Stimulated activated CD4-positive, alpha-beta T cell treated with anti-CD3 and anti-CD28 coated beads, Interleukin-4, amount 100 ng/mL, for 4 hours (primary cell): ENCODE measurements around the gene BTG1.

Experiments used
- DNase-seq, 2 experiments: peaks; one replicate each; pipeline ENCODE4 v3.0.0-alpha.2; 2020

Gene BTG1, protein sequence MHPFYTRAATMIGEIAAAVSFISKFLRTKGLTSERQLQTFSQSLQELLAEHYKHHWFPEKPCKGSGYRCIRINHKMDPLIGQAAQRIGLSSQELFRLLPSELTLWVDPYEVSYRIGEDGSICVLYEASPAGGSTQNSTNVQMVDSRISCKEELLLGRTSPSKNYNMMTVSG

DNA sequence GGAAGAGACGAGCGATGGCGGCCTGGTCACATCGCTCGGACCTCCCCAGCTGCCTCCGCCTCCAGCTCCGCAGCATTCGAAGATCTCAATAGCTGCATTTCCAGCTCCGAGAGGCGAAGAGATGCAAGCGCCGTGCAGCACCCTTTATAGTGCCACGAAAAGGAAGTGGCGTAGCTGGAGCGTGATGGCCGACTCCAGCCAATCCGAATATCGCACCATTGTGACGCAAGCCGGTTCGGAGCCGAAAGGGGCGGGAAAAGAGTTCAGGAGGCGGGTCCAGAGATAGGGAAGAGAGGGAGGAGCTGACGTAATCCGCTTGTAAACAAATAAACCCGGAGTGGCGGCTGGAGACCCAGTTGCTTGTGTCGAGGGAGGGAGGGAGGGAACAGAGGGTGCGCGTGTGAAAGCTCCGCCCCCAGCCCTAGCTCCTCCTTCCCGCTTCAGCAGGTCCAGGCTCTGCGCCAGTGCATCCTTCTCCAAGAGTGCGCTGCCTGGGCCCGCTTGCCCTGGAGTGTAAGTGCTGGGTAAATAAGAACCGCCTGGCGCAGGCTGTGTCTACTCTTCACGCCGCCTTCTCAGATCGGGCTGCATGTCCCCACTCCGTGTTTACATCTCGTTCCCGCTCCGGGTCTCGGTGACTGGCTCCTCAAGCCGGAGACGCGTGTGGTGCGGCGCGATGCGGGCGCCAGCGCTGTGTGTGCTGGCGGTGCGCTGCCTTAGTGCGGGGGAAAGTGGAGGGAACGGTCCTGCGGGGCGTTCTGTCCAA lies at the start of gene BTG1:
BTG1 (minus strand) TSS at position 116 of the 766 bp plus-strand sequence. CDS start 311 bp downstream, outside the sequence.
- peak; percentile 92 to 99 for DNase-seq

DNA sequence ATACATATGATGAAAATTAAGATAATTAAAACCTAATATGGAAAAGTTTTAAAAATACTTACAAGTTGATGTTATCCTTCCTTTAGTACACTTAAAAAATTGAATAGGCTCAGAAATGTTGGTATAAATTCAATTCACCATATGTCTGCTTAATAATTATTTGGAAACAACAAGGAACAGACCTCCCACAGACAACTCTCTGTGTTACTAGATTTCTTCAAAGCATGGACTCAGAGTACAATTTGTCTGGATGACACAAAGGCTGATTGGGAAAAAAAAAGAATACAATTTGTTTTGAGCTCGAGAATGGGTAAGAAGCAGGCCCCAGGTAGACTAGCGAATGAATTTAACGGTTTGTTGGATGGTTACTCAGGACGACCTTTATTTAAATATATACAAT lies 48.9 kb upstream of the BTG1 start:
- no peak for DNase-seq

DNA sequence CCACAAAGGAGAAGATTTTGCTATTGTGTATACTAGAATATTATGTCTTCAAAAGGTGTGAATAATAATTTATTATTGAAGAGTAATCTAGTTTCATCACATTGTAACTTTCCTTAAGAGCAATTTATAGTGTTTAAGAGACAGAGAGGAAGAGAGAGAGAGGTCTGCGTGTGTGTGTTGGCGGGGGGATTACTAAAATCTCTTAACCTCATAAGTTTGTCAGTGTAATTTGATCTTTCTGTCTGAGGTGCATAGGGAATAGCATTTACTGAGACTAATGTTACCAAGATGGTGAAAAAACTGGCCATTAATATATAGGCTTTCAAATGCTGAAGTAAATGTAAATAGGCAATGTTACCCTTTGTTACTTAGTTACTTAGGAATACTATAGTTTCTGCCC lies 48.2 kb upstream of the BTG1 start:
- no peak for DNase-seq

DNA sequence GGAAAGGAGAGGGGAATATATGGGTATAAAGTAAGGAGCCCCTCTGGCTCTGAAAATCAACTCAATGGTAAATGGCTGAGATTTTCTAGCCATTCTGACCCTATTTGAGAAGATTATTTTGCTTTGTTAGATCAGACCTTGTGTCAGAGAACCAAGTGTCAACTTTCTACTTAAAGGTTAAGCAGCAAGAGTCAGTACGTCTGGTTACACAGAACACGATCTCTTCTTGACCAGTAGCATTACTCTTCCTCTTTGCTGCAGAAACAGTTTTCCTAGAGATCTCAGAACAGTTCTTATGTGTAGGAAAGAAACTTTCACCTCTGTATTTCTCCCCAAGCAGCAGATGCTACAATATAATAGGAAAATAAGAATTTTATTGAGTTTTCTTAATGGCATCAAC lies 47.4 kb upstream of the BTG1 start:
- no peak for DNase-seq

DNA sequence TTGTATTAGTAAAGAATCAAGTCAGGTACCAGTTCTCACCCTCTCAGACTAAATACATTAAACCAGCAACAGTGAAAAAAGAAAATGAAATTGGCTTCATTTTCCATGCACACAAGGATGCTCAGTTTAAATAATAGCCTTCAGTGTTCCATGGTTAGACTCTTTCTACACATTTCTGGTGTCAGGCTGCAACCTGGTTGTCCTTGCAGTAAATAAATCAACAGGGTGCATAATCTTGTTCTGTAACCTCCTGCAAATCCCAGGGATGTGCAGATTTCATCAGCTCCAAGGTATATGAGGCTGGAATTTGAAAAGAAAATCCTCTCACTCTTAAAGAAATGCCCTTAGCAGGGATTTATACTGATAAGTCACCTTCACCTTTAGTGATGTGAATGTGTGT lies 46.7 kb upstream of the BTG1 start:
- DNase-seq, result no peak

DNA sequence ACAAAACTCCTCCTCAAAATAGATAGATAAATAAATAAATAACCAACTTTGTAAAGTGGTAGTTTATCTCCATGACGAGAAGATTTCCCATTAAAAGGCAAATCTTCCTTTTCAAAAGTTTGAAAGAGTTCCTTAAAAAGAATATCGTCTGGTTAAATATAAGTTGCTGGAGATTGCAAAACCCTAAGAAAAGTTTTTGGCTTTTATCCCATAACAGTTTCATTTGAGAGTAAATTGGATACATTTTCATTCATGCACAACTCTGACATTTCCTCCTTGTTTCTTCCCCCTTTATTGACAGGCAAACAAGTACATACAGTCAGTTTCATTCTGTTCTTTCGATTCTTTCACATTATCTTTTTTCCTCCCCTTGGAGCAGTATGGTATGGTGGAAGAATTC lies 45.4 kb upstream of the BTG1 start:
- DNase-seq, result no peak

DNA sequence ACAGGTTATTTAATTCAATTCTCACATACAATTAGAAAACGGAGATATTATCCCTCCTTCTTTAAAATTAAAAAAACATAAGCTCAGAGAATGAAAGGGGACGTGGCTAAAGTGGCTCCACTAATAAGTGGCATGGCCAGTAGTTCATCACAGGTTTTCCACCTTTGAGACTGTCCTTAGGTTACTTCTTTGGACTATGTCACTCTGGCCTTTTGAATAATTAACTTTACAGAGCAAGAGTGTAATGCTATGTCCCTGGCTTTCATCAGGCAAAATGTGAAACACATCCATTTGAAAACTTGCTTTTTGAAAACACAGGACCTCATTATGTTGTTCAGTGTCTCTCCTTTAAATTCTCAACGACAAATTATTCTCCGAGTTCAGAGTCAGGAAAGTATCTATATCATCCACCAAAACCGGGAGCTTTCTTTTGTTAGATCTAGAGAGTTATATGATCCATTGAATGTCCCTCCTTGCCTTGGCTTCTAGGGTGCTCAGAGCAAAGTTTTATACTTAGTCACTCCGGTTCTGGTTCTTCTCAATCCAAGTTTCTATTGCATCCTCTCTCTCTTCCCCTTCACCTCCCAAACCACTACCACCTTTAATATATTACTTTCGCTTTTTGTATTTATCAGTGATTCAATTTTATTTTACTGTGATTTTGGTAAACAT lies 43.0 kb upstream of the BTG1 start:
- no peak for DNase-seq

DNA sequence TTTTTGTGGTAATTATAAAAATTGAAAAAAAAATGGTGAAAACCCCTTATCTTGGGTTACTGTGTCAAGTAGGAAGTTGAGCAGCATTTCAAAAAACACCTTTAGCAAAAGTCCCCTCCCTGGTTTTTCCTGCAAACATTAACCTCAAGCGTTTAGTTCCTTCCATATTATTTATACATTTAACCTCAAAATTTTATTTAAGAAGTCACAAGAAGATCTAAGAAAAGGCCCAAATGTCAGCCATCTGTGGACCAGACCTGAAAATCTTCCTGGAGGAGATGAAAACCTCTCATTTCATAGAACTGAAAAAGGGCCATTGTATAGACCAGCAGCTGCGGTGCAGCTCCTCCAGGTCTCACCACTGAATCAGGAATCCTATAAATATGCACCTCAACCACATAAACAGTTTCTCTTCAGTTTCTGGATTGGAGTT lies 40.4 kb upstream of the BTG1 start:
- DNase-seq, result no peak

DNA sequence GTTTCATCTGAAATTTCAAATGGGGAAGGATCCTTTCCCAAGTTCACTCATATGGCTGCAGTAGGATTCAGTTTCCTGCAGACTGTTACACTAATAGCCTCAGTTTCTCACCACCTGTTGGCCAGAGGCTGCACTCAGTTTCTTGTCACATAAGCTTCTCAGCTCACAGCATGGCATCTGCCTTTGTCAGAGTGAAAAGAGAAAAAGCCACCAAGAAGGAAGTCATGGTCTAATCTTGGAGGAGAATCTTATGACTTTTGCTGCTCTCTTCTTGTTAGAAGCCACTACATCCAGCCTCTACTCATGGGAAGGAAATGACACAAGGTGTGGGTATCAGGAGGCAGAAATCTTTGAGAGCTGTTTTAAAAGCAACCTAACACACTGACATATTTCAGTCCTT lies 39.4 kb upstream of the BTG1 start:
- DNase-seq, result peak in 1 of 2 experiments; percentile 4

DNA sequence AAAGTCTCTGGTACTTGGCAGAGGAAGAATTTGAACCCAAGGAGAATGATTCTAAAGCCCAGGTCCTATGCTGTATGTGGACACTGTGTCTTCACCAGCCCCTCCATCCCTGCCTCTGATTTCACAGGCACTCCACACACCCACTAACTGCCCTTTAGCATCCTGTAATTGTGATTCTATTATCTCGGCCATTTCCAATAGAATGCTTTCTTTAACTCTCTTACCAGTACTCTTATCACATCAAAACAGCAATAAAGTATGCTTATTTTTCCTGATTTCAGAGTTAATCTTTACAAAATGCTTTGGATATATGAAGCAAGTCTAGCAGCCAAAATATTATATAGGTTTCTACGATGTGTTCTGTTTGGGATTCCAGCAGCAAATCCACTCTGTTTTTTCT lies 37.9 kb upstream of the BTG1 start:
- no peak for DNase-seq

DNA sequence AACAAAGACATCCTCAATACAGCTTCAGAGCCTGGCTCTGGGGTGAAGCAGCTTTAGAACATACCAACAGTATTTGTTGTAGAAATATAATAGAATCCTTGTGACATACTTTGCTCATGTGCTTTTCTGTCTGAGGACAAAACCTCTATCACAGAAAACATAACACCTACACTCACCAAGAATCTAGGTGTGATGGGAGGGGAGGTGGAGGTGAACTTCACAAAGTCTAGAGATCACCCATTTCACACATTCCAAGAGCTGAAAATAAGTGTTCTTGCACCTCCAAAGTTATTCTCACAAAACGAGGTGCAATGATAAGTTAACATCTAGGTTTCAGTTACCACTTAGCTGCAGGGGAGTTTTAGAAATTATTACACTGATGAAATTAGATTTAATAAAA lies 32.7 kb upstream of the BTG1 start:
- no peak for DNase-seq

DNA sequence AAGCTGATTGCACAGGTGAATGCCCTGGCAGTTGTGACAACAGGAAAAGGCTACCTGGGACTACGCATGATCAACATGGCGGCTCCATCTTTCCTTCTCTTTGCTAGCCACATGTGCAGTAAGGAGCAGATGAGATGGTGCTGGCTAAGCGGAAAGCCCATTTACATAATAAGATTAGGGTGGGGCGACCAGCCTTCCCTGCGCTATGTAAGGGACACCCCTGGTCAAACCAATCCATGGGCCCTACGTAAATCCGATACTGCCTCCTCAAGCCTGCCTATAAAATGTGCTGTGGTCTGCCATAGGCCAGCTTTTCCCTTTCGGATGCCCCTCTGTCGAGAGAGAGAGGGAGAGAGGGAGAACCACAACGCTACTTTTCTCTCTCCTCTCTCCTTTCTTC lies 31.0 kb upstream of the BTG1 start:
- no peak for DNase-seq

DNA sequence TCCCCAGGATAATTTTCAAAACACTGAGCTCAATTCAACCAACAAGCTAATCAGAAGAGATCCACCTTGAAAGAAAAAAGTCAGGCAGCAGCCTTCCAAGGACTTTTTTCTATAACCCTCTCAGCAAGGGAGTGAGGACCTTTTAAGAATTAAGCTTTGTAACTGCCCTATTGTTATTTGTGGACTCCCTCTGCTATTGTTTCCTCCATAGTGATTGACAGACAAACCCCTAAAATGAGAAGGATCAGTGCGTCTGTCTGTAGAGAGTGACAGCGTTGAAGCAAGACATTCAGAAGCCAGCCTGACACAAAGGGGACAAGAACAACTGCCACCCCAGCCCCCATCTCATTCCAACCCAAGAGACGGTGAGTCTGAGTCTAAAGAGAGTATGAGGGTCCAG lies 30.3 kb upstream of the BTG1 start:
- DNase-seq, result no peak

DNA sequence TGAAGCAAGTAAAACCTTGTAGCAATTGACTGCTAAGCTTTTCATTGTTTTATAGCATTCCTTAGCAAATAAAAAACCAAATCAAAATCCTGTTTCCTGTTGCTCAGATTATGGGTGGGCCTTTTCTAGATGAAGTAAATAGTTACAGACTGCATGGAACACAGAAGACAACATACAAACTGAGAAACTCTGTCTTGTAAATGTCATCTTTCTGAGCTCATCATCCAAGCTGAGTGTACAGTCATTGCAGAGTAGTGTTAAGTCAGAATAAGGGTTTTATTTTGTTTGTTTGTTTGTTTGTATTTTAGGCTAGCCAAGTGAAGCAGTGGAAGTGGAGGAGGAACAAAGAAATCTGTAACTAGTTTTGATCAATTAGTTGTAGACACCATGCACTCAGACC lies 24.4 kb upstream of the BTG1 start:
- no peak for DNase-seq

DNA sequence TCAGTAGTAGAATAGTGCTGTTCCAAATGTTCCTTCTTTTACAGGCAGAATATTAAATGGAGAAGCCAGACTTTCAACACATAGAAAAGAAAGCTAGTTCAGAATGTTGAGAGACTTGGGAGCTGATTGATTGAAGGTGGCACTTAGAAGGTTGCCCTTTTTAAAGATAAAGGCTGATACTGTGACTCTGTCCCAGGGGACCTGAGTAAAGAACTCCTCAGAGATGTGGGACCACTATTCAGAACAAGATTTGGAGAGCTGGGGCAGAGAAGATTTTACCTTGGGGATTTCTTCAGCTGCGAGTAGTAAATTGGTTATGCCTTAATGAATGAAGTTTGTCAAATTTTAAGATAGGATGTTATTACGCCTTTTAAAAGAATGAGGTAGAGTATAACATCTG lies 21.4 kb upstream of the BTG1 start:
- DNase-seq, result no peak

DNA sequence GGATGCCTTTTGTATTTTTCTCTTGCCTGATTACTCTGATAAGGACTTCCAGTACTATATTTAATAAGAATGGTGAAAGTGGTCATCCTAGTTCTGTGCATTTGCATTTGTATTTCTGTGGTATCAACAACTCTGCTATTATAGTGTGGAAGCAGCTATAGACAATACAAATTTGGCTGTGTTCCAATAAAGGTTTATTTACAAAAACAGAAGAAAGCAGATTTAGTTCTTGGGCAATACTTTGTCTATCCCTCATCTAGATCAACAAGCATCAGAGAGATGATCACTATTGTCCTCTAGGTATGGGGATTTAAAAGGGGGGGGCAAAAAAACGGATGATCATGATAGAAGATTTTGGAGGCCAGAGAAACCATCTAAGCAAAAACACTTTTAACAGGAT lies 19.1 kb upstream of the BTG1 start:
- DNase-seq, result no peak

DNA sequence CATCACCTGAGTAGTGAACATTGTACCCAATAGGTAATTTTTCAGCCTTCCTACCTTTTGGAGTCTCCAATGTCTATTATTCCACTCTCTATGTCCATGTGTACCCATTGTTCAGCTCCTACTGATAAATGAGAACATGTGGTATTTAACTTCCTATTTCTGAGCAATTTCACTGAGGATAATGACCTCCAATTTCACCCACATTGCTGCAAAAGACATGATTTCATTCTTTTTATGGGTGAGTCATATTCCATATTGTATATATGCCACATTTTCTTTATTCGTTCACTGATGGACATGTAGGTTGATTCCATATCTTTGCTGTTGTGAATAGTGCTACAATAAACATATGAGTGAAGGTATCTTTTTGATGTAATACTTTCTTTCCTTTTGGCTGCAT lies 16.4 kb upstream of the BTG1 start:
- DNase-seq, result no peak

DNA sequence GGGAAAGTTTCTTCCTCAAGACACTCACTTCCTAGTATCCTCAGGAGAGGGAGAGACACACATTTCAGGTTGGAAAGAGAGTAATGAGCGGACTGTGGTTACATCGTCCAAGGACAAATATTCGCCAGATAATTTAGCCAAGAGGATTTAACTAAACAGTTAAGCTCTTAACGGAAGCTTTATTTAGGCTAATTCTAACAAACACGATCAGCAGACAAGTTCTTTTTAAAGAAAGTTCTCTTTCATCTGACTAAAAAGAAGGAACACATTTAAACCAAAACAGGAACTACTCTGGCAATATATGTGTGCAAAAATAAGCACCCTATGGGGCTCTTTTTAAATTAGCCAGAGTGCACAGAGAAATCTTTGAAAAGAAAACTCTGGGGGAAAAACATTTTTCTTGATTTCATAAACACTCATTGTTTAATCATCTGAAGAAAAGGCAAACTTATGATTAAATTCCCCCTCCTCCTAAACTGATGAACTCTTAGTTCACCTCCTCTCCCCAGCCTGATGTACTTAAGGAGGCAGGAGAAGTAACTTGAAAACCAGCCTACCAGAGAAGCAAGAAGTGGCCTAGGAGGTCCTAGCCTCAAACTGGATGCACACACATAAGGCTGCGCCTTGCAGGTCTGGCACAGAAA lies 13.3 kb upstream of the BTG1 start:
- no peak for DNase-seq

DNA sequence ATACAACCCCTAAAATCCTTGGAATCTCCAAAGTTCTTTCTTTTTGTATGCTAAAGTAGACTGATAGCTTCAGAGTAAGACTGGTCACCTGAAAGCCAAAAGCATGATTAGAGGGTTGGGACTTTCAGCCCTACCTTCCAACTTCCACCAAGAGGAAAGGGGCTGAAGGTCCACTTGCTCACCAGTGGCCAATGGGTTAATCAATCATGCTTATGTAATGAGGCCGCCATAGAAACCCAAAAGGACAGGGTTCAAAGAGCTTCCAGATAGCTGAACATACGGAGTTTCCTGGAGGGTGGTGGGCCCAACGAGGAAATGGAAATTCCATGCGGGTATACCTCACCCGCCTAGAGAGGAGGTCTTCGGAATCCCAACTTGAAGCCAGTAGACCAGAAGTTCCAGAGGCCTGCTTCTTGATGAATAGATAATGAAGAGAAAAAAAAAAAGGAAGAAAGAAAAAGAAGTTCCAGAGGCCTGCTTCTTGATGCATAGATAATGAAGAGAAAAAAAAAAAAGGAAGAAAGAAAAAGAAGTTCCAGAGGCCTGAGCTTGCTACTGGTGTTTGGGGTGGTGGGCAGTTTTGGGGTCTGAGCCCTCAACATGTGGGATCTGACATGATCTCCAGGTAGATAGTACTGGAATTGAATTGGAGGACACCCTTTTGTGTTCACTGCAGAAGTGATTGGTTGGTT lies 11.2 kb upstream of the BTG1 start:
- DNase-seq, result no peak

DNA sequence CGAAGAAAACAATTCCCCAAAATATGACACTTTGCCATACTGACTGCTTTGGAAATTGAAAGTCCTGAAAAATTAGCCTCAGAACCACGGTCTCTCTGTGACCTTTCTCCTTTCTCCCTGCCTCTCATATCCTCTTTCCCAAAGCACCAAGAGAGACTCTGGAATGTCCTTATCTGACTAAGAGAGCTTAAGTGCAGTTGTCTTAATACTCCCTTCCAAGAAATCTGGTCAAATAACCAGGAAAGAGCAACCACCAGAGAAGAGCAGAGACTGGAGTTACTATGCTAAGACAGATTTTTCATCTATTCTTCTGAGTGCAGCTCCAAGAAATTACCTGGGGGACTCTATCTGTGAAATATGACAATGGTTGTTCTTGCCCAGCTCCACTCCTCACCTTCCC lies 10.5 kb upstream of the BTG1 start:
- no peak for DNase-seq

DNA sequence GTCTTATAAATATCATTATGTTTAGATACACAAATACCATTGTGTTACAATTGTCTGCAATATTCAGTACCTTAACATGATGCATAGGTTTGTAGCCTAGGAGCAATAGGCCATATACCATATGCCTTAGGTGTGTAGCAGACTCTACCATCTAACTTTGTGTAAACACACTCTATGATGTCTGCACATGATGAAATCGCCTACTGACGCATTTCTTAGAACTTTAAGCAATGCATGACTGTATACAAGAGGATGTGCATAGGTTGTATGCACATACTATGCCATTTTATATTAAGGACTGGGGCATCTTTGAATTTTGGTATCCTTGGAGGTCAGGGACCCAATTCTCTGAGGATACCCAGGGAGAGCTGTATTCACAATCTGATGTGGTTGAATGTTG lies 10.1 kb upstream of the BTG1 start:
- DNase-seq, result no peak

DNA sequence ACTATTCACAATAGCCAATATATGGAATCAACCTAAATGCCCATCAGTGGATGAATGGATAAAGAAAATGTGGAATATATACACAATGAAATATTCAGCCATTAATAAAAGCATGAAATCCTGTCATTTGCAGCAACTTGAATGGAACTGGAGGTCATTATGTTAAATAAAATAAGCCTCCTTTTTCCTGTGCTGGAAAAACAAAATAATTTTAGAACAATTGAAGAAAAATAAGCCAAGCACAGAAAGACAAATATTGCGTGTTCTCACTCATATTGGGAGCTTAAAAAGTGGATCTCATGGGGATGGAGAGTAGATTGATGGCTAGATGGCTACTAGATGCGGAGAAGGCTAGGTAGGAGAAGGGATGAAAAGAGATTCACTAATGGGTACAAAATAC lies 6.3 kb upstream of the BTG1 start:
- no peak for DNase-seq

DNA sequence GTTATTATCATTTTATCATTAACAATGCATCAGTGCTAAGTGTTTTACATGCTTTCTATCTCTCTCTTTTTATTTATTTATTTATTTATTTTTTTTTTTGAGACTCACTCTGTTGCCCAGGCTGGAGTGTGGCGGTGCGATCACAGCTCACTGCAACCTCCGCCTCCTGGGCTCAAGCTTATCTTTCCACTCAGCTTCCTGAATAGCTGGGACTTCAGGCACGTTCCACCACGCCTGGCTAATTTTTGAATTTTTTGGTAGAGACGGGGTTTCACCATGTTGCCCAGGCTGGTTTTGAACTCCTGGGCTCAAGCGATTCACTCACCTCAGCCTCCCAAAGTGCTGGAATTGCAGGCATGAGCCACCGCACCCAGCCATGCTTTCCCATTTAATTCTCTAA lies 3.9 kb upstream of the BTG1 start:
- no peak for DNase-seq
